Epithelial cell of prostate (primary cell): Measurements from ENCODE around the gene SPIRE1.
"Not testable (repeated sequence)": the region's sequence is repeated elsewhere in the genome, so short reads cannot be mapped to it uniquely, and the experiment has no call there.

Experiments used
- DNase-seq: peaks from one replicate; pipeline ENCODE4 v3.0.0-alpha.2; 2011; ENCODE audit warnings: low read depth, low spot score
- H3K27ac ChIP-seq: fragments of 450-650 bp; 2 replicates; pipeline ENCODE4 v1.5.1; 2017; ENCODE audit warnings: mild to moderate bottlenecking

Gene SPIRE1

GRCh38 chr18:12428923-12429322 is 229.0 kb downstream of the SPIRE1 start:
- H3K27ac ChIP-seq = no peak overlapping the region
- no peak for DNase-seq

GRCh38 chr18:12426924-12427323 is 231.0 kb downstream of the SPIRE1 start:
- no peak for DNase-seq
- H3K27ac ChIP-seq = no peak overlapping the region

GRCh38 chr18:12424252-12424651 is 233.7 kb downstream of the SPIRE1 start:
- no peak for DNase-seq
- H3K27ac ChIP-seq = no peak overlapping the region

GRCh38 chr18:12423820-12424219 is 234.1 kb downstream of the SPIRE1 start:
- H3K27ac ChIP-seq = no peak overlapping the region
- DNase-seq = no peak

GRCh38 chr18:12423393-12423792 is 234.5 kb downstream of the SPIRE1 start:
- no peak for DNase-seq
- no peak overlapping the region for H3K27ac ChIP-seq

- no peak for DNase-seq
- H3K27ac ChIP-seq = no peak overlapping the region
Observed at GRCh38 chr18:12422936-12423335, 235.0 kb downstream of the SPIRE1 start.

GRCh38 chr18:12421732-12422131 is 236.2 kb downstream of the SPIRE1 start:
- DNase-seq = no peak
- H3K27ac ChIP-seq = no peak overlapping the region

- H3K27ac ChIP-seq = no peak overlapping the region
- DNase-seq = no peak
Observed at GRCh38 chr18:12420821-12421421, 237.0 kb downstream of the SPIRE1 start.

- H3K27ac ChIP-seq = no peak overlapping the region
- DNase-seq = no peak
Observed at GRCh38 chr18:12417687-12418086, 240.2 kb downstream of the SPIRE1 start.

GRCh38 chr18:12416098-12416729 is 241.7 kb downstream of the SPIRE1 start:
- H3K27ac ChIP-seq = no peak overlapping the region
- DNase-seq = no peak

- H3K27ac ChIP-seq = no peak overlapping the region
- no peak for DNase-seq
Observed at GRCh38 chr18:12411456-12411855, 246.5 kb downstream of the SPIRE1 start.

GRCh38 chr18:12410747-12411146 is 247.2 kb downstream of the SPIRE1 start:
- H3K27ac ChIP-seq, DNase-seq: not testable (repeated sequence)

GRCh38 chr18:12410081-12410481 is 247.8 kb downstream of the SPIRE1 start:
- DNase-seq = no peak
- H3K27ac ChIP-seq = no peak overlapping the region

- no peak for DNase-seq
- no peak overlapping the region for H3K27ac ChIP-seq
Observed at GRCh38 chr18:12409469-12409868, 248.4 kb downstream of the SPIRE1 start.

- no peak for DNase-seq
- peak overlapping the region; percentile 34 for H3K27ac ChIP-seq
Observed at GRCh38 chr18:12408247-12408869, 249.5 kb downstream of the SPIRE1 start.

- H3K27ac ChIP-seq = no peak overlapping the region
- no peak for DNase-seq
Observed at GRCh38 chr18:12406371-12407111, 251.4 kb downstream of the SPIRE1 start.

GRCh38 chr18:12405066-12405465 is 252.8 kb downstream of the SPIRE1 start:
- DNase-seq = no peak
- no peak overlapping the region for H3K27ac ChIP-seq

GRCh38 chr18:12403601-12404506 is 254.1 kb downstream of the SPIRE1 start:
- peak overlapping the region; percentile 14 for H3K27ac ChIP-seq
- peak; percentile 33 for DNase-seq

- DNase-seq = no peak
Observed at GRCh38 chr18:12401881-12402280, 256.0 kb downstream of the SPIRE1 start.

GRCh38 chr18:12399231-12399630 is 258.7 kb downstream of the SPIRE1 start:
- no peak for DNase-seq
- H3K27ac ChIP-seq = no peak overlapping the region

More at GRCh38 chr18:12401881-12402280, 256.0 kb downstream of the SPIRE1 start:
- H3K27ac ChIP-seq = peak overlapping the region; percentile 14
